GM19238 (cell line): ENCODE measurements around the gene DYNLRB2.

Source experiments
- DNase-seq: peaks from one replicate; pipeline ENCODE4 v3.0.0; 2011; ENCODE audit warnings: low spot score; ENCODE audit not compliant: insufficient read length

DYNLRB2 gene

DNA sequence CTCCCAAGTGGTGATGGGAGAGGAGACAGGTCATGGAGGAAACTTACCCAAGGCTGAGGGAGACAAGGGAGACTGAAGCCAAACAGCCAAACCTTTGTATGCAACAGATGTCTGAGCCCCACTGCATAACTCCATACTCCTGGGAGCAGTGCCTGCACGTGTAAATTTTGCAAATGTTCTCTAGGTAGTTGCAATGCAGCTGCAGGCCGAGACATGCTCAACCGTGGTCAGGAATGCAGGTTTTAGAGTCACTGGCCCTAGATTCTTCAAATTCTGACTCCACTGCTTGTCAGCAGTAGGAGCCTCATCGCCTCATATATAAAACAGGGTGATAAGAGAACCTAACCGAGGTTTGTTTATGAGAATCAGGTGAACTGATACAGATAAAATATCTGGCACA, 11.5 kb downstream of the DYNLRB2 start:
- no peak for DNase-seq

DNA sequence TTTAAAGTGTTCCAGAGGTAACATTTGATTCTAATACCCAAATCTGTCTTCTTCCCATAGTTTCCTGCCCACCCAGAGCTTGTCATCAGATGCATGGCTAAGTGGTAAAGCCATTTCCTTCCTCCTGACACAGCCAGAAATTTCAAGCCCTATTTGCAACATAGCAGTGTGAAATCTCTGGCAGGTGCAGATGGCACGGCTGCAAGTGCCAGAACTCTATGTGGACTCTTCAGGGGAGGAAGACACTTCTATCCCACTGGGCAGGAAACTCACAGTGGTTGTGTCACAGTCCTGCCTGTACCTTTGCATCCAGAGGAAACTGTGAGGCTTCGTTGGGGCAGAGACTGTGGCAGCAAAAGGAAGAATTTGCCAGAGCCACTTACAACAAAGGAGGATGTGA, 13.2 kb downstream of the DYNLRB2 start:
- no peak for DNase-seq

DNA sequence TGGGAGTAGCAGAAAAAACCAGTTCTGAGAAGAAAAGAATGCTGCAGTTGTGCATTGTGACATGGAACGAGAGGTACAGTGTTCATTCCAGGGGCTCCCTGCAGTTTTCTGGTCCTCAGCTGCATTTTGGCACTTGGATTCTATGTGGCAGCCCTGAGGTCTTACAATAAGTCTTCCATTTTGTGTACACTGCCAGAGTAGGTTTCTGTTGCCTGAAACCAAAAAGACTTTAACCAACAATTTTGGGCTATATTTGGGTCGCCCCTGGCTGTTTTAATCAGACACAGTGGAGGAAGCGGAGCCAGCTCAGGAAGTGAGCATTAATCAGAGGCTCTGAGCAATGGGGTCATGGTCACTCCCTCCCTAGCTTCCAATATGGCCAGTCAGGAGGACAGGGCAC, 15.7 kb downstream of the DYNLRB2 start:
- no peak for DNase-seq

DNA sequence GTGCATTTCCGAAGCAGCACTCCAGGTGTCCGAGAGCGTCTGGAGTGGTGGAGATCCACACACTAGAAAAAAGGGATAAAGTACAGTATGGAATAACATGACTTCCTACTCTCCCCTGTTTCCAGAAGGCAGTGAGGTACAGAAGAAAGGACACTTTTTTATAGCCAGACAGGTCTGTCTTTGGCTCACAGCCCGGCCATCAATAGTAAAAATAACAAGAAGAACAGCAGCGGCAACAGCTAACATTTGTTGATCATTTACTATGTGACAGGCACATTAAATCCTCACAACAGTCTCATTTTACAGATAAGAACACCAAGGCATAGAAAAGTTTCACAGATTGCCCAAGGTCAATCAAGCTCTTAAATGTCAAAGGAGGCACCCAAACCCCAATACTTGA, 16.2 kb downstream of the DYNLRB2 start:
- no peak for DNase-seq

DNA sequence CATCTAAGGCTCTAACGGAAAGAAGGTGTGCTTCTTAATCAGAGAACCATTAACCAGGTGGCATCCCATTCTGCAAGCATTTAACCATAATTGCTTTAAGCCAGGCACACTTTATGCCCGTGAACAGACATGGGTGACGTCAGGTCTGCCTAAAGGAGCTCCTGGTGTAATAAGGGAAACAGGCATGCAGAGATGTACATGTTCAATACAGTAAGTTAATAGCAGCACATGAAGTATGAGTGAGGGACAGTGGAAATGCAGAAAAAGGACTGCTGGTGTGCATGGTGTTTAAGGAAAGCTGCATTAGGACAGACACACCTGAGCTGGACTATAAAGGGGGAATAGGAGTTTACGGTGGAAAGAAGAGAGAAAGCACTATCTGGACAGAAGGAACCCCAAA, 18.6 kb downstream of the DYNLRB2 start:
- DNase-seq = no peak

DNA sequence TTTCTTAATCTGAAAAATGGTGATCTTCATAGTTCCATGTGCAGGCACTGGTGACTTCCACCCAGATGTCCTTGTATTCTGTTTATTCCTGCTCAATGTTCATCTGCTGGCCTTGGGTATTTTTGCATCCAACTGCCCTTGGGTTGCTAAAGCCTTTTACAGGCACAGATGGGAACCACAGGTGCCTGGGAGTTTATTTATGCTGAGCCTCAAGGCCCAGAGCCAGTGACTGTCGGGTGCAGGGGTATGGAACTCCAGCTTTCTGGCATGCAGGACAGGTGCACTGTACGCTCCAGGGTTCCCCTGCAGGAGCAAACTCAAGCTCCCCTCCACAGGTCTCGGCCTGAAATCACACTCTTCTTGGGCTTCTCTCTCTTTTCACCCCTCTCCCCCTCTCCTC, 22.3 kb downstream of the DYNLRB2 start:
- DNase-seq = no peak

DNA sequence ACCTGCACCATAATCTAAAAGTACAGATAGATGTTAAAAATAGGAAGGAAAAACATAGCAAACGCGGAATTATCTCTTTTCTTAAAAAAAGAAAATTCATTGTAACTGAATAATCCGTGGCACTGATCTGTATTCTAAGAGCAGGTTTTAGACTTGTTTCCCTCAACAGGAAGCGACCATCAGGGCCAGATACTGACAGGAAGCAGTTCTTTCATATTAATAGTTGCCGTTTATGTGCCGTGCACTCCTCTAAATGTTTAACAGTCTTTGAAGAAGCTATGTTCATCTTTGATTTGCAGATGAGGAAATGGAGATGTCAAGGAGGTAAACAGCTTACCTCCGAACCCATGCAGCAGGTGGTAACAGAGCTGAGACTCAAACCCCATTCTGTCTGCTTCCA, 23.6 kb downstream of the DYNLRB2 start:
- DNase-seq = no peak

DNA sequence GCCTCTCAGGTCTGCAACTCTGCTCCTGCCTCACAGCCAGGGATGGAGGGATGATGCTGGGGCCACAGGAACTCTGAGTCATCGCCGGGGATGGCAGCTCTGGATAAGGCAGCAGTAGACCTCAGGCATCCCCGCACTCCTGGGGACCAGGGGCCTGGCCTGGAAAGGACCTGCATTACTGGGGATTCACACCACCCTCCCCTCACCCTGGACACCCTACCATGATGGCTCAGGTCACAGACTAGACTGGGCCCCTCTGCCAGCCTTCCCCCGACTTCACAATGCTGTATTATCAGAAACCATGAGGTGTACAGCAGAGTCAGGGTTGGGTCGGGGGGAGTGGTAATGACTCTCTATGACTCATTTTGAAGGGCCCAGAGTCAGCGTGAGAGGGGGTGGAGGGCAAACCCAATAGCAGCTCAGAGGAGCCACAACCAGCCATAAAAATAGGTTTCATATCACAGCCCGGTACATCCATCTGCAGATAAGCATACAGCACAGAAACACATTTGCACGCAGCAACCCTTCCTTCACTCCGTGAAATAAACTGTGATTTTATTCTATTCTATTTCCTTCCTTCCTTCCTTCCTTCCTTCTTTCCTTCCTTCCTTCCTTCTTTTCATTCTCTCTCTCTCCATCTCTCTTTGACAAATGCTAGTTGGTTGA, 28.8 kb downstream of the DYNLRB2 start:
- no peak for DNase-seq

DNA sequence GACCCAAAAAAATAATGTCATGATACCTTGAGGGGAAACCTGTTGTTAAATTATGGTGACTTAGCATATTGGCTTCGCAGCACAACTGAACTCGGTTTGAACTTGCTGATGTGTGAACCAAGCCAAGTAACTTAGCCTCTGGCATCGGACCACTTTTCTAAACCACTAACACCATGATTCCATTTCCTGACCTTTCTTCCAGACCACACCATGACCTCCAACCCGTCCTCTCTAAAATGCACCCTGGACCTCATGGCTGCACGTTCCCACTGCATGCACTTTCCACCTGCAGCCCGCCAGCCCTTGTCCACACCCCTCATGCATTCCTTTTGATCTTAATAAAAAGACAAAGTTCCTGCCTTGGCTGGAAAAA, 29.3 kb downstream of the DYNLRB2 start:
- DNase-seq = no peak

DNA sequence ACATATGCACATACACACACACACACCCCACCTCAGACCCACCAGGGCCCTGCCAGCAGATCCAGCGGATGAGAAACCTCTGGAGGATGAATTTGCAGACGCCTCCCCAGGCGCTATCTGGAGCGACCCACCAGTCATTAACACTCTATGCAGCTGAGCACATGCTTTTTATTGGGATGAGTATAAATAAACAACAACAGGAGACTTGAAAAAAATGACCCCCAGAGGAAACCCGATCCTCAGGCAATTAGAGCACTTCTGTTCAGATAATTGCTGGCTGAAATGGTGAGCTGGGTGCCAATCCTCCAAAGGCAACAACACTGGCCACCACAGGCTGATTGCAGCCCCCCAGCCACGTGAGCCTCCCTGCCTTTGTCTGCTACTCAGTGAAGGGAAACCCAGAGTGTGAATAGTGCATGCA, 32.9 kb downstream of the DYNLRB2 start:
- DNase-seq = no peak

DNA sequence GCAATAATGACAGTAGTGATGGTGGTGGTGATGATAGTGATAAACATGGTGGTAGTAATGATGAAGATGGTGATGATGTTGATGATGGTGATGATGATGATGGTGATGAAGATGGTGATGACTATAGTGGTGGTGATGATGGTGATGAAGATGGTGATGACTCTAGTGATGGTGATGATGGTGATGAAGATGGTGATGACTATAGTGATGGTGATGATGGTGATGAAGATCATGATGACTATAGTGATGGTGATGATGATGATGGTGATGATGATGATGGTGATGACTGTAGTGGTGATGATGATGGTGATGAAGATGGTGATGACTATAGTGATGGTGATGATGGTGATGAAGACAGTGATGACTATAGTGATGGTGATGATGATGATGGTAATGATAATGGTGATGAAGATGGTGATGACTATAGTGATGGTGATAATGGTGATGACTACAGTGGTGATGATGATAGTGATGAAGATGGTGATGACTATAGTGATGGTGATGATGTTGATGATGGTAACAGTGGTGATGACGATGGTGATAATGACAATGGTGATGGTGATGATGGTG, 35.6 kb downstream of the DYNLRB2 start:
- no peak for DNase-seq

DNA sequence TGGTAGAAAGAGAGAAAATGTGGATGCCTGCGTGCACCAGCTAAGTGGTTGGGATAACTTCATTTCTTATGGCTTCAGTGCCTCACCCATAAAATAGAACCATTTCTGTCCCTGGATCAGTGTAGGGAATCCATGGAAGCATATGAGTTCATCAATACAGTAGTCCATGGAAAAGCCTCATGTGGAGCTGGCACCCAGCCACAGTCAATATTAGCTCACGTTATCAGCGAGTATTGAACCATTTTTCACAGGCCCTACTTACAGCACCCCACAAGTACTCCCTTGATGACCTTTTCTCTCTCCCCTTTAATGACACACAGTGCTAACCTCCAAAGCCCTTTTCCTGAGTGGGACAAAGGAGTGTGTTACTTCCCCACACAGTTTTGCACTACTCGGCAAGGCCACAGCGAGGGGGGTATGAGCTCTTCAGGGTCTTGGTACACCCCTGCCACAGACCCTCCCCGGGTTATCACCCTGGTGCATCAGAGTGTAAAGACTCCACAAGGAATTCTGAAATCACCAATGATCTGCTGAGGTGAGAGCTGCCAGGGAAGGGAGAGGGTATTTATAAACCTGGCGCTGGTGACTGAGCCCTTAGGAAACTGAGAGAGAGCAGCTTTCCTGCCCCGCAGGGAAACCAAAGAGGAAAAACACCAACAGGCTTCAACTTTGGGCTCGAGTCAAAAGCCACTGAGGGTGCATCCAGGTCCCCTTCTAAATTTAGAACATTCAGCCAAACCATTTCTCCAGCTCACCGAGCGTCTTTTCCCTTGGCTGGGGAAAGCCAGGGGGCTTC, 36.9 kb downstream of the DYNLRB2 start:
- DNase-seq = no peak

DNA sequence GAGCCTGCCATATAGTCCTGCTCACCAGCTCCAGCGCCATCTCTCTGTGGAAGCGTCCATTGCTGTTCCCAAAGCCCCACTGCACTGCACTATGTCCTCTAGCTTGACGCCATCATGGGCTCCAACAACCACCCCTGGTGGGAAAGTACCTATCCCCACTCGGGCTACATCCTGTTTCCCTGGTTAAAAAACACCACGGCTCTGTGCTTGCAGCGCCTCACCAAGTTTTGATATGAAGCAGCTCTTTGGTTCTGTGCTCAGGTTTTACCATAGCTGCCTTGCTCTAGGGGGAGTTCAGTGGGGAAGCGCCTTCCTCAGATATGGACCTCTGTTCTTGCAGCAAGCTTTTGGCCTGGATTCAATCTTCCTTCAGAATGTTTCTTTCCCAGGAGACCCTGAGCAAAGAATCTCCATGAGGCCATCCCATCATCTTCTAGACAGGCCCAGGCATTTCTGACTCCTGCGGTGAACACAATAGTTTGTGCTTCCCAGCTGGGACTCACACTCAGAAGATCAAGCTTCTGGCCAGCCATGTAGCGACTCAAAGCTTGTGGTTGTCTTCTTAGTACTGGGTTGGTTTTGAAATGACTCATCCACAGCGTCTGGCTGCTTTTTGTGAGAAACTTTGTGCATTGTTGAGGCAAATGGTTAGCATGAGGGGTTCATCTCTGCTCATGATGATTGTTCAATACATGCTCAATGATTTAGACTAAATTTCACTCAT, 39.5 kb downstream of the DYNLRB2 start:
- DNase-seq = peak; percentile 59

DNA sequence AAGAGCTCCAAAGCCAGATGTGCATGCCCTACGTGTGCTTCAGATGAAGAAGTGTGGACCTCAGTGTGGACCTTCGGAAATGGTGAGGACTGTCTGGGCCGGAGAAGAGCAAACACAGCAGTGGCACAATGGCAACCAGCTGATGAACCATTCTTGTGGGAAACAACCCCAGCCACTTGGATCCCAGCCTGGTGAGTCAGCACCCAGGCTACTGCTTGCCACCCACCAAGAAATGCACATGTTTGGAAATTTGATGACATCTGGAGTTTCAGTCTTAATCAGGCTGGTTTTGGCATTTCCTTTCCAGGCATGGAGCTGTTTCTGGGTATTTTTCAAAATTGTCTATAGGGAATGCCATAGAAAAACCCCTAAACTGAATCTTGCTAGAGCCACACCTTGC, 42.7 kb downstream of the DYNLRB2 start:
- no peak for DNase-seq

DNA sequence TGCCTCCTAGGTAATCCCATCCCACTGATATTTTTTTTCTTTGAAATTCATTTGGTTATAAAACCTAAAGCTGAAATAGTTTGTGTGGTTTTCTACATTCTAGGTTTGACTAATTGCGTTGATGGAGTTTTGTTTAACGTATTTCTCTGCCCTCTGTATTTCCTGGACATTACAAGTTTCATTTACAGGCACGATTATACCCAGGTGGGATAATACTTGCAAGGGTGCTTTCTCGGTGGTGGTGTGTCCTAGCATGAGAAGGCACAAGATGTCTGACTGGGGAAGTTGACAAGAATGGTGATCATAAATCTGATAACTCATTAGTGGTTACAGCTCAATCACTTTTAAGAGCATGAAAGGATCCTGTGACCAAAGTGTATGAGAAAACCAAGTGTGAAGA, 45.0 kb downstream of the DYNLRB2 start:
- no peak for DNase-seq

DNA sequence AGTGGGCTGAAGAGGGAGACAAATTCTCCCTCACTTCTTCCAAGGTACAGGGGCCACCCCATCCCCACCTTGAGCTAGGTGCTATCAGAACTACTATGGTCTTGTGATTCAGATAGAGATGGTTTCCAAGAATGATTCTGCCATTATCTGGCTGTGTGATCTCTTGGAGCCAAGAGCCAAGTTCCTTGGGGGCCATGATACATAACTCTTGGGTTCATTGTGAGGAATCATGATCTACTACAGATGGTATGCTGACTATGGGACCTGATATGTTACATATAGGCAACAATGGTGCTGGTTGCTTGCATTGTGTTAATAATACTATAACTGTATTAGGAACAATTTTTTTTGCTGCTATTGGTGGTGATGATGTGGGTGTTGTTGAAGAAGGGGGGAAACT, 45.7 kb downstream of the DYNLRB2 start:
- DNase-seq = no peak

DNA sequence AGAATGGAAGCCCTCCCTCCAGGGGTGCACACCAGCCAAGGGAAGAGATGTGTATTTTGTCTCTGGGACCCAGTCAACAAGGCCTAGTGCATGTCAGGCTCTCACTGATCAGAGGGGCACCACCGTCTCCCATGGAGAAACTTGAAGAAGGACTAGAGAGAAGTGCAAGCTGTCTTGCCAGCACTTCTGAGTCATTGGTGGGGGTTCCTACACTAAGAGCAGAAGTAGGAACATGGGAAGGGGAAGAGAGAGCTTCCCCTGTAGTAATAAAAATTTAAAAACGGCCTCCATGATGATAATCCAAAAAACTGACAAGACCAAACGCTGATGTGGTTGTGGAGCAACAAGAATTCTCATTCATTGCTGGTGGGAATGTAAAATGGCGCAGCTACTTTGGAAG, 46.3 kb downstream of the DYNLRB2 start:
- DNase-seq = no peak

DNA sequence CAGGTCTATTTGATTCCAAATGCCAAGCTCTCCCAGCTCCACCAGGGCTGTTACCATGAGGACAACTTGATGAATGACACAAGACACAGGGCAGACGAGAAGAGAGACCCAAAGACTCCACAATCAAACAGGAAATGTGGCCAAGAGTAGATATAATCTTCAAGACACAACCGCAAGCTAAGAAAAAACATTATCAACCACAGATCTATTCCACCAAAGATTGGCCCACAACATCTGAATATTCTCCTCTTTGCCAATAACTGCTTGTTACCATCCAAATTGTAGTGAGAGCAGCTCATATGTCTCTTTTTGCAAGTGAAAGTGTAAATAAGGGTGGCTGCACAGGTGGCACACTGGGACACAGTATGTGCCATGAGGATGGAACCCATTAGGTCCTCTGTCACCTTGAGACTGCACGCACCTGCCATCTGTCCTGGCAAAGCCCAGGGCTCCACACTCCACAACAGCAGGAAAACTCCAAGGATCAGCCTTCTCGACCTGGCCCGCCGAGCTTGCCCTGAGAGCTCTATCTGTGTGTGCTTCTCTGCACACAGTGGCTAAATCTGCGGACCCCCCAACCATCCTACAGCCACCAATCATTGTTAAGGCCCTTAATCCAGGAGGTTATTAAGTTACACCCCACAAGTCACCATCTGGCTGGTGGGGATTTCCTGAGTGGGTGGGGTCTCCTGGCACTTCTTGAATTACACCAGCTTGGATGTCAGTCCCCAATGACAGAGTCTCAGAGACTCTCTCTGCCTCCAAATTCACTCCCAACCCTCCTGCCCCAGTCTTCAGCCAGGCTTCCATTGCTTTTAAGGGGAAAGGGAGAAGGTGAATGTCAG, 50.5 kb downstream of the DYNLRB2 start:
- no peak for DNase-seq

DNA sequence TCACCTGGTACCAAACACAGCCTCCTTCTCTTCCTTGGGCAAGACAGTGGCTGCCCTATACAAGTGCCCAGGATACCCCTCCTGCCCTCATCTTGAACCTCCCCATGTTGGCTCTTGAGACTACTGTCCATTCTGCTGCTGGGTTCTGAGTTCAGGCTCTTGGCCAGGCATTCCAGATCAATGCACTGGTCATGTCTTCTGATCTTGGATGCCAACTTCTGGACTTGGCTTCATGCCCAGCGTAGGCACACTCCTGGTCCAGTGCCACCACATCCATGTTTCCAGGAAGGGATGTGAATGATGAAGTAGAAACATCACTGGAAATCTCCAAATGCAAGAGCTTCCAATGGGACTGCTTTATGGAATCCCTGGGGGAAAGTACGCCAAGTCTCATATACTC, 51.5 kb downstream of the DYNLRB2 start:
- DNase-seq = no peak

DNA sequence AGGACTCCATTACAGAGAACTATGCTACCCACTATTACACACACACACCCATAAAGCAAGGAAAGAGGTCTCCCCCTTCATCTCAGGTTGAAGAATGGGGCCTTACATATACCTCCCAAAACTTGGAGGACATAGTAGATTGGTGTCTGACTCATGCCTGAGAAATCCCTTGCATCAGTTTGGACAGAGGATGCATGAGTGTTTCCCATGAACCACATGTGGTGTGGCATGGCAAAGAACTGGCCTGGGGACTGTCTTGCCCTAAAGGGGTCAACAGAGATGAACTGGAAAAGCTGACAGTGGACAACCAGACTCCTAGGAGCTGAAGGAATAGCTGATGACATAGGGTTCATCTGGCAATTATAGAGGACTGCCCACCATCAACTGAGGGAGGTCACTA, 54.0 kb downstream of the DYNLRB2 start:
- no peak for DNase-seq

DNA sequence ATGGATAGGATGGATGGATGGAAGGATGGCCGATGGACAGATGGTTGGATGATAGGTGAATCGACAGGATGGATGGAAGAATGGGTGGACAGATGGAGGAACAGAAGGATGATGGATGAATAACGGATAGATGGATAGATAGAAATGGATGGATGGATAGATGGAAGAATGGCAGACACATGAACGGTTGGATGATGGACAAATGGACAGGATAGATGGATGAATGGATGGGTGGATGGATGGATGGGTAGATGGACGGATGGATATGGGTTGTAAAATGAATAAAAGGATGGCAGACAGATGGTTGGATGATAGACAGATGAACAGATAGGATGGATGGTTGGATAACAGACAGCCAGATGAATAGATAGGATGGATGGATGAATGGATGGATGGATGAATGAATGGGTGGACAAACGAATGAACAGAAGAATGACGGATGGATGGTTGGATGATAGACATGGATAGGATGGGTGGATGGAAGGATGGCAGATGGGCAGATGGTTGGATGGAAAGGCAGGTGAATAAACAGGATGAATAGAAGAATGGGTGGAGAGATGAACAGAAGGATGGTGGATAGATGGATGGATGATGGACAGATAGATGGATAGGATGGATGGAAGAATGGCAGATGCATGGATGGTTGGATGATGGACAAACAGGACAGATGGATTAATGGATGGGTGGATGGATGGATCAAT, 55.9 kb downstream of the DYNLRB2 start:
- no peak for DNase-seq
